H1 (cell line): ENCODE results near the gene AGER. TPM values are rescaled to one million over a fixed set of nuclear protein-coding genes. Genes with fewer than 3 reads are reported as not detected.

Experiments used
- ASH2L ChIP-seq: fragments of 200-600, 300-600 bp; sonication (generic); IDR thresholded peaks from one replicate; pipeline ENCODE4 v1.7.1; 2017; ENCODE audit warnings: low read length
- ATF3 ChIP-seq: IDR thresholded peaks from 2 replicates; pipeline ENCODE4 v1.6.1; 2011; ENCODE audit warnings: low read depth, mild to moderate bottlenecking, low read length; ENCODE audit not compliant: insufficient read depth
- BCL11A ChIP-seq, 2 experiments: IDR thresholded peaks; one replicate each; pipeline ENCODE4 v1.6.1; 2011; ENCODE audit warnings: low read depth in 2 of 2, low read length in 2 of 2, mild to moderate bottlenecking in 2 of 2
- CEBPB ChIP-seq: IDR thresholded peaks from 2 replicates; pipeline ENCODE4 v1.6.1; 2012; ENCODE audit warnings: low read depth, low read length
- CHD1 ChIP-seq: IDR thresholded peaks from 2 replicates; pipeline ENCODE4 v1.6.1; 2012; ENCODE audit warnings: low read depth, low read length, improper control_type of control experiment
- CHD2 ChIP-seq: IDR thresholded peaks from 2 replicates; pipeline ENCODE4 v1.6.1; 2012; ENCODE audit warnings: low read length, improper control_type of control experiment
- CTCF ChIP-seq, 3 experiments: IDR thresholded peaks; 1 replicate in 2 of 3; 2 replicates in 1 of 3; pipeline versions ENCODE4 v1.5.1 to v1.6.1; 2011; ENCODE audit warnings: low read length in 3 of 3, mild to moderate bottlenecking in 3 of 3, inconsistent platforms in 2 of 3, low read depth in 1 of 3, moderate library complexity in 1 of 3; ENCODE audit not compliant: insufficient read depth in 1 of 3; ENCODE audit errors: control extremely low read depth in 1 of 3
- GTF2F1 ChIP-seq: IDR thresholded peaks from 2 replicates; pipeline ENCODE4 v1.6.1; 2012; ENCODE audit warnings: low read depth, low read length, improper control_type of control experiment, borderline replicate concordance
- HDAC6 ChIP-seq: IDR thresholded peaks from one replicate; pipeline ENCODE4 v1.7.1; 2012; ENCODE audit warnings: low read depth, mild to moderate bottlenecking, inconsistent platforms, low read length, moderate library complexity
- KDM1A ChIP-seq: fragments of 200-600, 300-600 bp; sonication (generic); IDR thresholded peaks from 2 replicates; pipeline ENCODE4 v1.7.1; 2016; ENCODE audit warnings: mild to moderate bottlenecking, low read length, borderline replicate concordance
- MAFK ChIP-seq: IDR thresholded peaks from 2 replicates; pipeline ENCODE4 v1.6.1; 2012; ENCODE audit warnings: low read depth, mild to moderate bottlenecking, improper control_type of control experiment, low read length
- POLR2A ChIP-seq, 2 experiments: IDR thresholded peaks; 1 replicate in 1 of 2; 2 replicates in 1 of 2; pipeline ENCODE4 v1.6.1; 2011; ENCODE audit warnings: low read depth in 2 of 2, low read length in 2 of 2, mild to moderate bottlenecking in 2 of 2; ENCODE audit errors: control extremely low read depth in 1 of 2
- POLR2AphosphoS5 ChIP-seq: IDR thresholded peaks from 2 replicates; pipeline ENCODE4 v1.6.1; 2011; ENCODE audit warnings: low read depth, low read length
- RXRA ChIP-seq: IDR thresholded peaks from 2 replicates; pipeline ENCODE4 v1.6.1; 2011; ENCODE audit warnings: low read depth, mild to moderate bottlenecking, low read length, moderate library complexity; ENCODE audit not compliant: insufficient read depth
- SP1 ChIP-seq: IDR thresholded peaks from 2 replicates; pipeline ENCODE4 v1.6.1; 2011; ENCODE audit warnings: low read depth, low read length
- SP4 ChIP-seq: IDR thresholded peaks from 2 replicates; pipeline ENCODE4 v1.6.1; 2012; ENCODE audit warnings: low read length, inconsistent platforms
- TAF7 ChIP-seq: optimal IDR thresholded peaks from 2 replicates; pipeline ENCODE3; 2011; ENCODE audit warnings: low read depth, mild to moderate bottlenecking, inconsistent platforms, low read length, moderate library complexity, borderline replicate concordance
- TBP ChIP-seq: IDR thresholded peaks from 2 replicates; pipeline ENCODE4 v1.6.1; 2011; ENCODE audit warnings: low read depth, low read length, improper control_type of control experiment
- YY1 ChIP-seq: IDR thresholded peaks from 2 replicates; pipeline ENCODE4 v1.6.1; 2011; ENCODE audit warnings: low read depth, mild to moderate bottlenecking, low read length
- ZNF274 ChIP-seq: IDR thresholded peaks from 2 replicates; pipeline ENCODE4 v1.7.0; 2012; ENCODE audit warnings: low read length, borderline replicate concordance; ENCODE audit errors: extremely low read depth
- polyA plus RNA-seq, 7 experiments: library from polyadenylated mRNA; depleted of rRNA in 3 of 7; stranded (reverse) in 5 of 7; unstranded in 2 of 7; fragments of >200 nt in 5 of 7; fragments of 200-250 nt in 2 of 7; gene quantifications; 1 replicate in 5 of 7; 2 replicates in 1 of 7; 4 replicates in 1 of 7; pipeline versions ENCODE4 v1.2.1 to v1.2.3, GENCODE V29; 2011 to 2013; ENCODE audit warnings: missing spikeins in 2 of 7, mixed read lengths in 2 of 7
- total RNA-seq: library from RNA; stranded (reverse); fragmentation: NEBNext Ultra II Directional; extraction: Animal tissue kit (Norgen Biotek cat#: 25700); gene quantifications from 2 replicates; pipeline ENCODE4 v1.2.1, GENCODE V29; 2021
- TF ChIP-seq, protein P1 (sequence below): IDR thresholded peaks from 2 replicates; pipeline ENCODE4 v1.6.1; 2012; ENCODE audit warnings: inconsistent platforms

AGER gene
- total and polyA plus RNA-seq, 2 of the 8 experiments (the other 6 are each of a cell fraction or from before 2014, with no cell fraction given) = 3.8 to 10.9 TPM

DNA sequence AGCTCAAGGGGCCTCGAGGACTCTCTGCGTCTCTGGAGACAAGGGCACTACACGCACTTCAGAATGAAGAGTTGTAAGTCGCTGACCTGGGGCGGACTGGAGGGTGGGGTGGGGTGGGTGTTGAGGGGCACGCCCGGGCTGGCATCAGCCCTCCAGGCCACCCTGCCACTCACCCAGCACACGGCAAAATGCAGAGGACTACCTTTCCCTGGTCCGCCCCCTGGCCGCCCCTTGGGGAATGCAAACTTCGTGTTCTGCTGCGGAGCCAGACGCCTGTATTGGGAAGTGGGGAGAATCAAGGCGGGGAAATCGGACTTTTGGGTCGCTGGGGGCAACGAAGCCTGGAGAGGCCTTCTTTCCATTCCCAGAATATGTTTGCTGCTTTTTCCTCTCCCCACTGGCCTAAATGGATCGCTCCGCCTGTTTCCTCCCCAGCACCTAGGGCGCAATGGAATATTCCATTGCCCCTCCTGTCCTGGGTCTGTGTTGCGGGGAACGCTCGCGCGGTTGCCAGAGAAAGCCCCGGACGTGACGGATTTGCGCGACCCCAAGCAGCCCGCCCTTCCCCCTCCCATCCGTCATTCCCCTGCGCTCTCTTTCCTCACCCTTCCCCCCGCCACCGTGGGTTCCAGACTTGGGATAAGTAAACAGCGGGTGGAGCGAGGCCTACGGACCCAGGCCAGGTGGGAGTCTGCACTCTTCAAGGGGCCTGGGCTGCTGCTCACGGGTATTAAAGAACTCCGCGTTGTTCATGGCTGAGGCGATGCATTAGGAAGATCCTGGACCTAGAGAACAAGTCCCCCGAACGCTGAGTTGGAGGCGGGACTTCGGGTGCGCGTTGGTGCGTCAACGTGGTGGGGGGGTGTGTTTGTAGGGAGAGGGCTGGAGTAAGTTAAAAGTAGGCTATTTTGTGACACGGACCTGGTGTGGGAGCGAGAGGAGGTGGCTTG, 30.2 kb downstream of the AGER start, which contains the start of gene PPT2 (continued):
- TF ChIP-seq HDAC6 = no peak
- TF ChIP-seq, protein P1, sequence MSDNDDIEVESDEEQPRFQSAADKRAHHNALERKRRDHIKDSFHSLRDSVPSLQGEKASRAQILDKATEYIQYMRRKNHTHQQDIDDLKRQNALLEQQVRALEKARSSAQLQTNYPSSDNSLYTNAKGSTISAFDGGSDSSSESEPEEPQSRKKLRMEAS = peak; percentile 66
- TF ChIP-seq CEBPB = no peak
- no peak for TF ChIP-seq ZNF274
- TF ChIP-seq POLR2A (IDR thresholded peaks at IDR 0.05; ENCODE audit: control extremely low read depth in 1 of 2, low read depth in 2 of 2, low read length in 2 of 2) = peak in 1 of 2 experiments; percentile 71; a peak in 1 of 3 replicates
- TF ChIP-seq RXRA = no peak
- TF ChIP-seq ASH2L = peak; percentile 82
- TF ChIP-seq BCL11A (IDR thresholded peaks at IDR 0.05; ENCODE audit: low read depth in 2 of 2, low read length in 2 of 2) = no peak
- TF ChIP-seq GTF2F1 = no peak
- peak; percentile 71 for TF ChIP-seq TAF7
- peak; percentile 60; the same call in 1 of the 2 replicates for TF ChIP-seq POLR2AphosphoS5
- 0 out of 2 replicates have a peak, but pooled peaks have one; percentile 9 for TF ChIP-seq YY1
- TF ChIP-seq KDM1A = no peak
- TF ChIP-seq ATF3 = peak; percentile 79
- peak; percentile 84 for TF ChIP-seq CHD2
- TF ChIP-seq SP4 = no peak; the same call in 1 of the 2 replicates
- TF ChIP-seq CHD1 = peak; percentile 91
- TF ChIP-seq CTCF (IDR thresholded peaks at IDR 0.05; ENCODE audit: control extremely low read depth in 1 of 3, insufficient read depth in 1 of 3, low read depth in 1 of 3, low read length in 3 of 3) = peak in 2 of 3 experiments; percentile 13 to 24; a peak in 3 of 4 replicates
- no peak for TF ChIP-seq MAFK
- TF ChIP-seq SP1 = peak; percentile 68; the same call in 1 of the 2 replicates
- peak; percentile 62; the same call in 1 of the 2 replicates for TF ChIP-seq TBP
